D721Med (cell line): Measurements from ENCODE around the gene NKAIN1.
"Not testable (repeated sequence)": the region's sequence is repeated elsewhere in the genome, so short reads cannot be mapped to it uniquely, and the experiment has no call there.

Experiments
- DNase-seq: peaks from one replicate; pipeline ENCODE4 v3.0.0; 2011; ENCODE audit warnings: low spot score; ENCODE audit not compliant: insufficient read length
- FAIRE-seq: peaks from 2 replicates; lab custom pipeline; 2011; peaks lifted over from hg19 to GRCh38; lab: Jason Lieb, UNC
- TF ChIP-seq, protein P1 (sequence below): IDR thresholded peaks from 2 replicates; pipeline ENCODE4 v1.5.1; 2012; ENCODE audit warnings: mild to moderate bottlenecking, control low read depth; ENCODE audit not compliant: insufficient read depth; ENCODE audit errors: missing control alignments

Gene NKAIN1

DNA sequence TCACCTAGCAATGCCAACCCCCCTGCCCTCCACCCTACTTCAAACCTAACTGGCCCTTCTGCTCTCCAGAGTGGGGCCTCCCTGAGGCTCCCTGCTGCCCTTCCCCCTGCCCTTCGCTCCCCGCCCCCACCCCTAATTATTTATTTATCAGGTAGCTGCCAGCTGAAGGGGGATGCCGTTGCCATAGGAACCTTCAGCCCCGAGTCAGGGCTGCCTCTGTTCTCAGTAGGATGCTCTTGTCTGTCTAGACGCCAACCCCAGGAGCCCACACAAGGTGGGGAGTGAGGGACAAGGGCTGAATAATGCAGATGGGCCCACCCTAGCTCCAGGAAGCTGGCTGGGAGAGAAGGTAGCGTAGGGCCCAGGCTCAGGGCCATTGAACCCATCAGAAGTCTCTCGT, 41.1 kb downstream of the NKAIN1 start:
- TF ChIP-seq, protein P1, sequence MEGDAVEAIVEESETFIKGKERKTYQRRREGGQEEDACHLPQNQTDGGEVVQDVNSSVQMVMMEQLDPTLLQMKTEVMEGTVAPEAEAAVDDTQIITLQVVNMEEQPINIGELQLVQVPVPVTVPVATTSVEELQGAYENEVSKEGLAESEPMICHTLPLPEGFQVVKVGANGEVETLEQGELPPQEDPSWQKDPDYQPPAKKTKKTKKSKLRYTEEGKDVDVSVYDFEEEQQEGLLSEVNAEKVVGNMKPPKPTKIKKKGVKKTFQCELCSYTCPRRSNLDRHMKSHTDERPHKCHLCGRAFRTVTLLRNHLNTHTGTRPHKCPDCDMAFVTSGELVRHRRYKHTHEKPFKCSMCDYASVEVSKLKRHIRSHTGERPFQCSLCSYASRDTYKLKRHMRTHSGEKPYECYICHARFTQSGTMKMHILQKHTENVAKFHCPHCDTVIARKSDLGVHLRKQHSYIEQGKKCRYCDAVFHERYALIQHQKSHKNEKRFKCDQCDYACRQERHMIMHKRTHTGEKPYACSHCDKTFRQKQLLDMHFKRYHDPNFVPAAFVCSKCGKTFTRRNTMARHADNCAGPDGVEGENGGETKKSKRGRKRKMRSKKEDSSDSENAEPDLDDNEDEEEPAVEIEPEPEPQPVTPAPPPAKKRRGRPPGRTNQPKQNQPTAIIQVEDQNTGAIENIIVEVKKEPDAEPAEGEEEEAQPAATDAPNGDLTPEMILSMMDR = no peak
- DNase-seq (no peak), FAIRE-seq (no peak)

DNA sequence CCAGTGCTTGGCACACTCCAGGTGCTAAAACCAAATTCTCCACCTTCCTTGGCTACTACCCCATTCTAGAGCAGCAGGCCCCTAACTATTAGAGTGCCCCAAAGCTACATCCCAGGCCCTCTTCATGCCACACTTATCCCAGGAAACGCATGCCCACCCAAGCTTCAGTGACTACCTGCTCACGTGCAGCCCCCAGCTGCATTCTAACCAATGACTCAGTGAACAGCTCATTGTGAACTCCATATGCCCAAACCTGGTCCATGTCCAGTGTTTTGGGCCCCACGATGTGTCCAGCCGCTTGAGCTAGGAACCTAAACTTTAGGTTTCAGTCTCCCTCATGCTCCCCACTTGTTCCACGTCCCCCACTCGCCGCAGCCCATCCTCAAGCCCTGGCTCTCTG, 41.5 kb downstream of the NKAIN1 start:
- FAIRE-seq (no peak), DNase-seq (no peak)
- TF ChIP-seq, protein P1 = no peak

DNA sequence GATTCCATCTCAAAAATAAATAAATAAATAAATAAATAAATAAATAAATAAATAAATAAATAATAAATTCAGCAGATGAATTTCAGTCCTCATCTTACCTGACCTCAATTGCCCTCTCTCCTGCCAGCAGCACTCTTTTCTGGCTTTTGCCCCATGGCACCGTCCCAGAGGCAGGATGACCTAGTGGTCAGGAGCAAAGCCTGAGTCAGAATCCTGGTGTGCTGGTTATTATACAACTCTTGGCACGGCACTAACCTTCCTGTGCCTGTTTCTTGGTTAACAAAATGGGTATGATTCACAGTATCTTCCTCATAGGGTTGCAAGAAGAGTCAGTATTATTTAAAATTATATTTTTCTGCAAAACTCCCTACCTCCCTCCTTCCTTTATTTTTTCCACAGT, 43.0 kb downstream of the NKAIN1 start:
- DNase-seq (no peak), FAIRE-seq (no peak)
- TF ChIP-seq, protein P1 = no peak

DNA sequence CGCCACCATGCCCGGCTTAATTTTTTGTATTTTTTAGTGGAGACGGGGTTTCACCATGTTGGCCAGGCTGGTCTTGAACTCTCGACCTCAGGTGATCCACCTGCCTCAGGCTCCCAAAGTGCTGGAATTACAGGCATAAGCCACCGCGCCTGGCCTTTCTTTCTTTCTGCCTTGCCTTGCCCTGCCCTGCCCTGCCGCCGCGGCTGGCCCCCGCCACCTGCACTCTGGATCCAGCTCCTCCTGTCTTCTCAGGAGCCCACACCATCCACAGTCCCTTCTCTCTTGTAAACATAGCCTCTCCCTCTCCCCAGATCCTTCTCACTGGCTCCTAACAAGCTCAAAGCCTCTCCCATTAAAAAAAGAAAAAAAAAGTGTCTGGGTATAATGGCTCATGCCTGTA, 44.4 kb downstream of the NKAIN1 start:
- not testable (repeated sequence) for DNase-seq, FAIRE-seq

DNA sequence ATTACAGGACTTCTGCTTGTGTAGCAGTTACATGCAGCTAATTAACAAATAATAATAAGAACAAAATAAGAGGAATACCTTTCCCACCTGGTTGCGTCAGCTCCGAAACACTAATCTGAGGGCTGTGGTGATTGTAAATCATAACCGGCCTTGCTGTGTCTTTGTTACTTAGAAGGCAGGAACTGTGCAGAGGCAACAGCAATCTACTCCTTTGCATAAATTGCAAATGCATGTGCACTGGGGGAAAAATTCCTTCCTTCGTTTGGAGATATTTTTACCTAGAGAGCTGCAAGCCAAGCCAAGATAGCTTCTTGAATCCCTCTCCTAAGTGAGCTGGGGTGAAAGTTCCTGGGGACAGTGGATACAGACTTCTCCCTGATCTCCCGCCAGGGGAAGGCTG, 46.0 kb downstream of the NKAIN1 start:
- DNase-seq (no peak), FAIRE-seq (no peak)
- TF ChIP-seq, protein P1 = no peak

DNA sequence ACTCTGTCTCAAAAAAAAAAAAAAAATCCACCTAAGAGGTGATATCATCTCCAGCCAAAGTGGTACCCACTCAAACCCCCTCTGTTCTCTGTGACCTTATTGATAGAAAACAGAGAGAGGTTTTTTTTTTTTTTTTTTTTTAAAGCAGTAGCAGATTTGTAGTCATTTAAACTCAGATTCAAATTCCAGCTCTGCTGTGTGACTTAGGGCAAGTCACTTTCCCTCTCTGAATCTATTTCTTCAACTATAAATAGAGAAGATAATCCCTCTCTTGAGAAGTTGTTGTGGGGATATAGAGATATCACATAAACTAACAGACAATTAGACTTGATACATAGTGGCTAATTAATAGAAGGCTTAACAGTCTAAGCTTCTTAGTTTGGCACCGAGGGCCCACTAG, 48.4 kb downstream of the NKAIN1 start:
- TF ChIP-seq, protein P1 = no peak
- DNase-seq = peak; percentile 47
- FAIRE-seq = peak; percentile 90

DNA sequence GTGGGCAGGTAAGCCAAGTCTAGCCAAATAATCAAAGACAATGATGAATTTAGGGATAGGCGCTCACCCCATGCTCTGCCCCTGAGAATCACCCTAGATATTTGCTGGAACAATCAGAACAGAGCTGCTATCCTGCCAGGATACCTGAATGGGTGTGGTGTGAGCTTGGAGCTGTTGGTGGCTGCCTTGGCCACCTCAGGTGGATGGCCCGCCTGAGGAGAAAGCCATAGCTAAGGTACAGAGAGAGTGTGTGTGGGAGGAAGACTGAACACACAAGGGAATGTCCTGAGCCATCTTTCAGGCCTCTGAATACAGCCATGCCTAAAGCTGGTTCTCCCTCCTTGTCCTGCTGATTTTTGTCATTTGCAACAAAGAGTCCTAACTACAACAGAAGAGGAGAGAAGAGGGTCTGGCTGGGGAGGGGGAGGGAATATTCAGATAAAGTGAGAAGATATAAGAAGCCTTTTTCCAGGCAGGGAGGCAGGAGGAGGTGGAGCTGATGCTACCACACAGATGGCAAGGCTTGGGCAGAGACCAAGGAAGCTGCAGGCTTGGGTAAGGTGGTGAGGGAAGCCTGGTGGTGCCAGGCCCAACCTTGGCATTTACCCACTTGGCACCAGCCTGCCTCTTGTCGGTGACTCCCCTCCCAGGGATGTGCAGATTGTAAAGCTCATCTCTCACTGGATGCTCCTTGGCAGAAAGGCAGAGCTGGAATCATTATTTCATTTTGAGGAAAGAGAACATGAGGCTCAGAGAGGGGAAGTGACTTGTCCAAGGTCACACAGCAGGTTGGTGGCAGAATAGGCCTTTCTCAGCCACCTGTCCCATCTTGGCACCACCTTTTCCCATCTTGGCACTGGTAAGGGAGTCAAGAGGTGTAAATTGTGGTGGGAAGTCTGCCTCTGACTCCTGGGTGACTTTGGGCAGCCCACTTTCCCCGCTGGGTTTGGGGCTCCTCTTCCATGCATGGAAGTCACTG, 49.7 kb downstream of the NKAIN1 start:
- DNase-seq (no peak), FAIRE-seq (no peak)
- TF ChIP-seq, protein P1 = no peak
